AG08396 (cell line): ENCODE measurements around the gene PRPF31.
"Not testable (repeated sequence)": the region's sequence is repeated elsewhere in the genome, so short reads cannot be mapped to it uniquely, and the experiment has no call there.

Experiments
- DNase-seq: peaks from one replicate; pipeline ENCODE4 v3.0.0; 2012; ENCODE audit warnings: low spot score, mixed read lengths

The PRPF31 gene

GRCh38 chr19:54115109-54116063, at the start of gene PRPF31, which contains the start of gene TFPT:
Gene PRPF31 (plus strand): TSS chr19:54115754. CDS start chr19:54118279, 2,525 bp downstream.
Gene TFPT (minus strand): TSS chr19:54115657. CDS start chr19:54115269, 388 bp downstream.
- peak; percentile 98 for DNase-seq

- DNase-seq = no peak
These were observed 46.1 kb upstream of the PRPF31 start for GRCh38 chr19:54069470-54069869.

- DNase-seq = no peak
These were observed 41.7 kb upstream of the PRPF31 start for GRCh38 chr19:54073829-54074228.

- no peak for DNase-seq
These were observed 40.7 kb upstream of the PRPF31 start for GRCh38 chr19:54074851-54075250.

GRCh38 chr19:54077334-54077733, 38.2 kb upstream of the PRPF31 start:
- no peak for DNase-seq

GRCh38 chr19:54081032-54081431, 34.5 kb upstream of the PRPF31 start, which contains the start of gene TARM1:
Gene TARM1 (minus strand): TSS chr19:54081365. CDS start chr19:54081340, 25 bp downstream.
- no peak for DNase-seq

- DNase-seq = no peak
These were observed 31.1 kb upstream of the PRPF31 start for GRCh38 chr19:54084410-54084809.

GRCh38 chr19:54094426-54095000, 21.0 kb upstream of the PRPF31 start:
- no peak for DNase-seq

- DNase-seq = no peak
These were observed 20.3 kb upstream of the PRPF31 start for GRCh38 chr19:54095136-54095858.

GRCh38 chr19:54095859-54096616, 19.5 kb upstream of the PRPF31 start:
- peak; percentile 78 for DNase-seq

- DNase-seq = no peak
These were observed 18.9 kb upstream of the PRPF31 start for GRCh38 chr19:54096617-54097106.

GRCh38 chr19:54099190-54099902, 16.2 kb upstream of the PRPF31 start:
- no peak for DNase-seq

- DNase-seq = not testable (repeated sequence)
These were observed 15.7 kb upstream of the PRPF31 start for GRCh38 chr19:54099903-54100255.

- no peak for DNase-seq
These were observed 15.0 kb upstream of the PRPF31 start, which contains the start of gene OSCAR for GRCh38 chr19:54100561-54100960. Gene OSCAR (minus strand): TSS chr19:54100803. CDS start chr19:54100792, 11 bp downstream.

GRCh38 chr19:54102421-54103169, 13.0 kb upstream of the PRPF31 start, which contains the start of gene NDUFA3:
Gene NDUFA3 (plus strand): TSS chr19:54102855. CDS start chr19:54102879, 24 bp downstream.
- DNase-seq = peak; percentile 100

GRCh38 chr19:54104998-54105715, 10.4 kb upstream of the PRPF31 start:
- DNase-seq = no peak

GRCh38 chr19:54105796-54106195, 9.8 kb upstream of the PRPF31 start:
- DNase-seq = no peak

GRCh38 chr19:54106716-54107115, 8.8 kb upstream of the PRPF31 start:
- DNase-seq = no peak

GRCh38 chr19:54107876-54108490, 7.6 kb upstream of the PRPF31 start:
- no peak for DNase-seq
